Measurements from ENCODE around the gene PROS1.
A peak's percentile ranks its signal among the peaks of the same experiment; 100 is the strongest.

PROS1 gene

GRCh38 chr3:93973131-93974126, at the start of gene PROS1:
Gene PROS1 (minus strand): TSS chr3:93973896. CDS start chr3:93973749, 147 bp downstream.
- H3K4me3 ChIP-seq (ENCODE audit: low read depth, low read length) = peak within 1 kb of the TSS; percentile 39
- H3K27me3 ChIP-seq (ENCODE audit: insufficient read depth, low read depth, severe bottlenecking) = no peaks in the 10 kb centered on the region
- peak; percentile 83 for DNase-seq
- no peaks in the 10 kb centered on the region for H3K9me3 ChIP-seq (ENCODE audit: severe bottlenecking)
- peak within 1 kb of the TSS; percentile 63 for H3K27ac ChIP-seq
- peak; percentile 26; the same call in 1 of the 2 replicates for TF ChIP-seq CTCF (IDR thresholded peaks at IDR 0.05; ENCODE audit: low read depth, low read length)
- H3K36me3 ChIP-seq = no peaks in the 10 kb centered on the region

GRCh38 chr3:94020293-94020692, 46.6 kb upstream of the PROS1 start:
- Histone ChIP-seq H3K9me3 (ENCODE audit: severe bottlenecking) (no peaks in the 10 kb centered on the region), H3K4me3 (ENCODE audit: low read depth, low read length) (no peak overlapping the region), H3K27me3 (ENCODE audit: insufficient read depth, low read depth, severe bottlenecking) (no peaks in the 10 kb centered on the region), H3K27ac (no peak overlapping the region), H3K36me3 (no peaks in the 10 kb centered on the region; the same call in 1 of the 2 replicates)
- DNase-seq = no peak
- TF ChIP-seq CTCF (IDR thresholded peaks at IDR 0.05; ENCODE audit: low read depth, low read length) = no peak

- Histone ChIP-seq H3K4me3 (ENCODE audit: low read depth, low read length) (no peak overlapping the region), H3K27ac (no peak overlapping the region), H3K36me3 (no peaks in the 10 kb centered on the region; the same call in 1 of the 2 replicates), H3K9me3 (ENCODE audit: severe bottlenecking) (no peaks in the 10 kb centered on the region), H3K27me3 (ENCODE audit: insufficient read depth, low read depth, severe bottlenecking) (no peaks in the 10 kb centered on the region)
- no peak for DNase-seq
- TF ChIP-seq CTCF (IDR thresholded peaks at IDR 0.05; ENCODE audit: low read depth, low read length) = no peak
These were observed 46.0 kb upstream of the PROS1 start for GRCh38 chr3:94019659-94020058.

GRCh38 chr3:94015025-94015424, 41.3 kb upstream of the PROS1 start:
- no peaks in the 10 kb centered on the region for H3K9me3 ChIP-seq (ENCODE audit: severe bottlenecking)
- no peaks in the 10 kb centered on the region for H3K27me3 ChIP-seq (ENCODE audit: insufficient read depth, low read depth, severe bottlenecking)
- no peak overlapping the region for H3K4me3 ChIP-seq (ENCODE audit: low read depth, low read length)
- no peaks in the 10 kb centered on the region for H3K36me3 ChIP-seq
- no peak for TF ChIP-seq CTCF (IDR thresholded peaks at IDR 0.05; ENCODE audit: low read depth, low read length)
- no peak overlapping the region for H3K27ac ChIP-seq
- no peak for DNase-seq

- no peaks in the 10 kb centered on the region for H3K9me3 ChIP-seq (ENCODE audit: severe bottlenecking)
- H3K27me3 ChIP-seq (ENCODE audit: insufficient read depth, low read depth, severe bottlenecking) = no peaks in the 10 kb centered on the region
- TF ChIP-seq CTCF (IDR thresholded peaks at IDR 0.05; ENCODE audit: low read depth, low read length) = no peak
- H3K27ac ChIP-seq = no peak overlapping the region
- H3K36me3 ChIP-seq = no peaks in the 10 kb centered on the region; the same call in 1 of the 2 replicates
- DNase-seq = no peak
- no peak overlapping the region for H3K4me3 ChIP-seq (ENCODE audit: low read depth, low read length)
These were observed 38.5 kb upstream of the PROS1 start for GRCh38 chr3:94012185-94012584.

Measured in WERI-Rb-1 (cell line).